Left hindlimb (tissue), 1 donor: Measurements from ENCODE around the gene SMC4.
"Not testable (repeated sequence)": the region's sequence is repeated elsewhere in the genome, so short reads cannot be mapped to it uniquely, and the experiment has no call there.

Experiments used
- DNase-seq: peaks from one replicate; pipeline ENCODE4 v3.0.0-alpha.2; 2018

The SMC4 gene

GRCh38 chr3:160399125-160400029, at the start of gene SMC4, which contains the start of gene IFT80:
Gene SMC4, plus strand, starts transcription at chr3:160399650. Its CDS starts 1,177 bp downstream, at chr3:160400827.
Gene IFT80, minus strand, starts transcription at chr3:160399225. Its CDS starts 14,625 bp downstream, at chr3:160384600.
- DNase-seq, result peak; percentile 97

GRCh38 chr3:160355826-160356225, 43.6 kb upstream of the SMC4 start:
- no peak for DNase-seq

GRCh38 chr3:160362896-160363295, 36.6 kb upstream of the SMC4 start:
- DNase-seq, result not testable (repeated sequence)

- DNase-seq, result no peak
These were observed 33.5 kb upstream of the SMC4 start for GRCh38 chr3:160365869-160366522.

- no peak for DNase-seq
These were observed 30.6 kb upstream of the SMC4 start for GRCh38 chr3:160368804-160369203.

- DNase-seq, result no peak
These were observed 29.7 kb upstream of the SMC4 start for GRCh38 chr3:160369784-160370183.

GRCh38 chr3:160370987-160371857, 28.2 kb upstream of the SMC4 start:
- no peak for DNase-seq

- no peak for DNase-seq
These were observed 26.7 kb upstream of the SMC4 start for GRCh38 chr3:160372780-160373179.

GRCh38 chr3:160373655-160374054, 25.8 kb upstream of the SMC4 start:
- DNase-seq, result no peak

- no peak for DNase-seq
These were observed 25.0 kb upstream of the SMC4 start for GRCh38 chr3:160374472-160374871.

- no peak for DNase-seq
These were observed 24.5 kb upstream of the SMC4 start for GRCh38 chr3:160374925-160375324.

- no peak for DNase-seq
These were observed 22.8 kb upstream of the SMC4 start for GRCh38 chr3:160376681-160377080.

GRCh38 chr3:160378331-160379109, 20.9 kb upstream of the SMC4 start:
- no peak for DNase-seq

- DNase-seq, result no peak
These were observed 19.7 kb upstream of the SMC4 start for GRCh38 chr3:160379628-160380214.

- DNase-seq, result no peak
These were observed 18.0 kb upstream of the SMC4 start for GRCh38 chr3:160381470-160381869.

- DNase-seq, result no peak
These were observed 14.7 kb upstream of the SMC4 start for GRCh38 chr3:160384639-160385318.

- DNase-seq, result no peak
These were observed 8.8 kb upstream of the SMC4 start for GRCh38 chr3:160390565-160391138.

GRCh38 chr3:160392798-160393197, 6.7 kb upstream of the SMC4 start:
- no peak for DNase-seq

- DNase-seq, result no peak
These were observed 6.0 kb upstream of the SMC4 start for GRCh38 chr3:160393346-160394008.

- DNase-seq, result no peak
These were observed 5.4 kb upstream of the SMC4 start for GRCh38 chr3:160394009-160394392.
